GM23338 (cell line): ENCODE data around the gene ACSL6.

Experiments
- CREB1 ChIP-seq: fragments of 250-450 bp; sonication (Bioruptor Pico); IDR thresholded peaks from 2 replicates; pipeline ENCODE4 v1.5.0; 2020; ENCODE audit warnings: low read depth, mild to moderate bottlenecking, moderate library complexity
- CTCF ChIP-seq, 2 experiments: fragments of 200-600 bp in 1 of 2; sonication (generic) in 1 of 2; conservative IDR thresholded peaks; 2 replicates each; pipeline versions ENCODE4 v1.5.1 to v1.6.1; 2016 to 2017; ENCODE audit warnings: antibody characterized with exemption in 2 of 2, low read depth in 2 of 2, mild to moderate bottlenecking in 2 of 2, moderate library complexity in 1 of 2
- EZH2 ChIP-seq: fragments of 200-600 bp; sonication (generic); IDR thresholded peaks from one replicate; pipeline ENCODE4 v1.8.0; 2017; ENCODE audit warnings: antibody characterized with exemption, mild to moderate bottlenecking, low read depth; ENCODE audit not compliant: unreplicated experiment
- EZH2phosphoT487 ChIP-seq: fragments of 200-600 bp; sonication (generic); IDR thresholded peaks from one replicate; pipeline ENCODE4 v1.8.1; 2018; ENCODE audit warnings: antibody characterized with exemption; ENCODE audit not compliant: unreplicated experiment
- JUNB ChIP-seq: IDR thresholded peaks from one replicate; pipeline ENCODE4 v1.6.1; 2016; ENCODE audit warnings: antibody characterized with exemption; ENCODE audit not compliant: unreplicated experiment
- POLR2AphosphoS5 ChIP-seq: IDR thresholded peaks from 2 replicates; pipeline ENCODE4 v1.6.1; 2016; ENCODE audit warnings: antibody characterized with exemption, low read depth
- STAT1 ChIP-seq: IDR thresholded peaks from one replicate; pipeline ENCODE4 v1.6.1; 2016; ENCODE audit warnings: antibody characterized with exemption; ENCODE audit not compliant: unreplicated experiment
- ZNF331 ChIP-seq: fragments of 250-450 bp; sonication (Bioruptor Pico); IDR thresholded peaks from 2 replicates; pipeline ENCODE4 v1.5.0; 2020; ENCODE audit warnings: low read depth, mild to moderate bottlenecking, moderate library complexity
- TF ChIP-seq, protein P1 (sequence below): IDR thresholded peaks from one replicate; pipeline ENCODE4 v1.6.1; 2018; ENCODE audit warnings: antibody characterized with exemption; ENCODE audit not compliant: unreplicated experiment

GRCh38 chr5:132056610-132057497, 45.4 kb upstream of the ACSL6 start:
- TF ChIP-seq EZH2 (no peak), CTCF (conservative IDR thresholded peaks at IDR 0.05; ENCODE audit: low read depth in 2 of 2) (no peak), EZH2phosphoT487 (no peak), ZNF331 (CRISPR knock-in tag) (no peak), POLR2AphosphoS5 (no peak), JUNB (no peak), STAT1 (no peak), CREB1 (CRISPR knock-in tag) (no peak)
- TF ChIP-seq, protein P1, sequence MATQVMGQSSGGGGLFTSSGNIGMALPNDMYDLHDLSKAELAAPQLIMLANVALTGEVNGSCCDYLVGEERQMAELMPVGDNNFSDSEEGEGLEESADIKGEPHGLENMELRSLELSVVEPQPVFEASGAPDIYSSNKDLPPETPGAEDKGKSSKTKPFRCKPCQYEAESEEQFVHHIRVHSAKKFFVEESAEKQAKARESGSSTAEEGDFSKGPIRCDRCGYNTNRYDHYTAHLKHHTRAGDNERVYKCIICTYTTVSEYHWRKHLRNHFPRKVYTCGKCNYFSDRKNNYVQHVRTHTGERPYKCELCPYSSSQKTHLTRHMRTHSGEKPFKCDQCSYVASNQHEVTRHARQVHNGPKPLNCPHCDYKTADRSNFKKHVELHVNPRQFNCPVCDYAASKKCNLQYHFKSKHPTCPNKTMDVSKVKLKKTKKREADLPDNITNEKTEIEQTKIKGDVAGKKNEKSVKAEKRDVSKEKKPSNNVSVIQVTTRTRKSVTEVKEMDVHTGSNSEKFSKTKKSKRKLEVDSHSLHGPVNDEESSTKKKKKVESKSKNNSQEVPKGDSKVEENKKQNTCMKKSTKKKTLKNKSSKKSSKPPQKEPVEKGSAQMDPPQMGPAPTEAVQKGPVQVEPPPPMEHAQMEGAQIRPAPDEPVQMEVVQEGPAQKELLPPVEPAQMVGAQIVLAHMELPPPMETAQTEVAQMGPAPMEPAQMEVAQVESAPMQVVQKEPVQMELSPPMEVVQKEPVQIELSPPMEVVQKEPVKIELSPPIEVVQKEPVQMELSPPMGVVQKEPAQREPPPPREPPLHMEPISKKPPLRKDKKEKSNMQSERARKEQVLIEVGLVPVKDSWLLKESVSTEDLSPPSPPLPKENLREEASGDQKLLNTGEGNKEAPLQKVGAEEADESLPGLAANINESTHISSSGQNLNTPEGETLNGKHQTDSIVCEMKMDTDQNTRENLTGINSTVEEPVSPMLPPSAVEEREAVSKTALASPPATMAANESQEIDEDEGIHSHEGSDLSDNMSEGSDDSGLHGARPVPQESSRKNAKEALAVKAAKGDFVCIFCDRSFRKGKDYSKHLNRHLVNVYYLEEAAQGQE: no peak
